Measurements from ENCODE around the gene PLEKHG5.
"Not testable (repeated sequence)": the region's sequence is repeated elsewhere in the genome, so short reads cannot be mapped to it uniquely, and the experiment has no call there.

The PLEKHG5 gene

GRCh38 chr1:6464915-6465314 lies 26.6 kb downstream of the PLEKHG5 start:
- DNase-seq (ENCODE audit: low read depth in 2 of 3, low spot score in 1 of 3): no peak

GRCh38 chr1:6464514-6464836 lies 27.0 kb downstream of the PLEKHG5 start:
- DNase-seq (ENCODE audit: low read depth in 2 of 3, low spot score in 1 of 3): peak in 2 of 3 donors; percentile 57 to 65

GRCh38 chr1:6463120-6463412 lies 28.4 kb downstream of the PLEKHG5 start:
- DNase-seq (ENCODE audit: low read depth in 2 of 3, low spot score in 1 of 3): no peak

- DNase-seq (ENCODE audit: low read depth in 2 of 3, low spot score in 1 of 3): no peak
Observed at GRCh38 chr1:6462412-6463119, 28.9 kb downstream of the PLEKHG5 start.

GRCh38 chr1:6461538-6462411 lies 29.7 kb downstream of the PLEKHG5 start:
- no peak for DNase-seq (ENCODE audit: low read depth in 2 of 3, low spot score in 1 of 3)

GRCh38 chr1:6461051-6461530 lies 30.4 kb downstream of the PLEKHG5 start:
- no peak for DNase-seq (ENCODE audit: low read depth in 2 of 3, low spot score in 1 of 3)

DNA sequence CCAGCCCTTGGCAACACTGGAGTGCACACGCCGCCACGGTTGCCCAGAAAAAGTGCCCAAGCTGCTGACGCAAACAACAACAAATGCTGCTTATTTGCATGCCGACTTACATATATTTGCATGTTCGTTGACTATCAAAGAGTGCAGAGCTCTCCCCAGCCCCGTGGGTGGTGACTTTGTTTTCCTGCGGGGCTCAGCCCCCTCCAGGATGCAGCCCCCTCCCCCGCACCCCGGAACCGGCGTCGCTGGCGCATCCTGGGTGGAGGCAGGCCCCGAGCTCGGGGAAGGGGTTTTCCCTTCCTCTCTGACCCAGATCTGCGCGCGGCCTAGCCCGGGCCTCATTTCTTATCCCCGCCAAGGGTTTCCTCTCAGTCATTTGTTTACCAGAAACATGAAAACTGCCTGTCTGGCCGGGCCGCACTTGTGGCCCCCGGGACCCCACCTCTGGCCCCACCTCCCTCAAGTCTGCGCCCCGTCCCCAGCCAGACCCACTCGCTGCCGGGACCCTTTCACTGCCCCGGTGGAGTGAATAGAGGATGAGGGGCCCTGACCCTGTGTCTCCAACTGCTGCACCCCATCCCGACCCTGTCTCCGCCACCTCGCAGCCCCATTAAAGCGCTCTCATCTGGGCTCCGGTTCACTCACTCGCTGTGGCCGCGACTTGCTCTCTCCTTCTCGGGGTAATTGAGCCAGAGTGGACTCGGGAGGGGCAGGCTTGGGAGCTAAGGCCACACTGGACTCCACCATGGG lies 31.0 kb downstream of the PLEKHG5 start:
- peak; percentile 66 to 80 (median 71) for DNase-seq (ENCODE audit: low read depth in 2 of 3, low spot score in 1 of 3)

DNA sequence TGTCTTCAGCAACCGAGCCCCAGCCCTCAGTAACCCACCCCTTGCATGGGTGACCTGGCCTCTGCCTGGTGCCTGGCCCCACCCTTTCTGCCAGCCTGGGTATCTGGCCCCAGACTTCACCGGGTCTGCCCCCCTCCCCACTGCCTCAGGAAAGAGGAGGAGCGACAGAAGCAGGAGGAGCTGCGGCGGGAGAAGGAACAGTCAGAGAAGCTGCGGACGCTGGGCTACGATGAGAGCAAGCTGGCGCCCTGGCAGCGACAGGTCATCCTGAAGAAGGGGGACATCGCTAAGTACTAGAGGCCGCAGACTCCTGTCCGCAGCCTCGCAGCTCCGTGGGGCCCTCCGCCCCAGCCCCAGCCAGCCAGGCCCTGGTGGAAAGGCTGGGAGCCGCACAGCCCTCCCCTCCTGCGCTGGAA lies 31.6 kb downstream of the PLEKHG5 start:
- no peak for DNase-seq (ENCODE audit: low read depth in 2 of 3, low spot score in 1 of 3)

GRCh38 chr1:6456800-6457466 lies 34.5 kb downstream of the PLEKHG5 start:
- DNase-seq (ENCODE audit: low read depth in 2 of 3, low spot score in 1 of 3): no peak

DNA sequence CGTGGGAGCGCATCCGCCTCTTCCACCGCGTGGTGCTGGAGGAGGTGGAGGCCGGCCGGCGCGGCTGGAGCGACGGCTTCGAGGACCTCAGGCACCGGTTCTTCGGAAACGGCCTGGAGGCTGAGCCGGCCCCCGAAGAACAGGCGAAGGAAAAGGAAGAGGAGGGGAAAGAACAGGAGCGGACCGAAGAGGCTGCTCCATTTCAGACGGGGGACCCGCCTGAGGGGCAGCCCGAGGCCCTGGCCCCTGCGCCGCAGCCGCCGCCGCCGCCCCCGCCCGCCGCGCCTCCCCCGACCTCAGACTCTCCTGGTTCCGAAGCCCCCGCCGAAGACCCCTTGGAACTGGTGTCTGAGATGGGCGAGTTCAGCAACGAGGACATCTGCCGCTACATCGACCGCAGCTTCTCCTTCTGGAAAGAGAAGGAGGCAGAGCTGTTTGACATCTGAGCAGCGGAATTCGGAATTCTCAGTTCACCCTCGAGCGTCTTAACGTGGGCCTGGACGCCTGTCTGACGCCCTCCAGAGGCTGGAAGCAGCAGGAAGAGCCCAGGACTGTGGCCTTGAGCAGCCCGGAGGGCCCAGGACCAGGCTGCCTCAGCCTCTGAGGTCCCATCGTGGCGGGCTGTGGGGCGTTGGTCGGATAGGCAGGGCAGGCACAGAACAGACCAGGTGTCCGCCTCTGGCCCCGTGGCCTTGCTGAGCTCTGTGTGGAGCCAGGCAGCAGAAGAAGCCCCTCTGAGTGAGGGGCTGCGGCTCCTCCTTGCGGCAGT lies 35.5 kb downstream of the PLEKHG5 start:
- not testable (repeated sequence) for DNase-seq (ENCODE audit: low read depth in 2 of 3, low spot score in 1 of 3)

DNA sequence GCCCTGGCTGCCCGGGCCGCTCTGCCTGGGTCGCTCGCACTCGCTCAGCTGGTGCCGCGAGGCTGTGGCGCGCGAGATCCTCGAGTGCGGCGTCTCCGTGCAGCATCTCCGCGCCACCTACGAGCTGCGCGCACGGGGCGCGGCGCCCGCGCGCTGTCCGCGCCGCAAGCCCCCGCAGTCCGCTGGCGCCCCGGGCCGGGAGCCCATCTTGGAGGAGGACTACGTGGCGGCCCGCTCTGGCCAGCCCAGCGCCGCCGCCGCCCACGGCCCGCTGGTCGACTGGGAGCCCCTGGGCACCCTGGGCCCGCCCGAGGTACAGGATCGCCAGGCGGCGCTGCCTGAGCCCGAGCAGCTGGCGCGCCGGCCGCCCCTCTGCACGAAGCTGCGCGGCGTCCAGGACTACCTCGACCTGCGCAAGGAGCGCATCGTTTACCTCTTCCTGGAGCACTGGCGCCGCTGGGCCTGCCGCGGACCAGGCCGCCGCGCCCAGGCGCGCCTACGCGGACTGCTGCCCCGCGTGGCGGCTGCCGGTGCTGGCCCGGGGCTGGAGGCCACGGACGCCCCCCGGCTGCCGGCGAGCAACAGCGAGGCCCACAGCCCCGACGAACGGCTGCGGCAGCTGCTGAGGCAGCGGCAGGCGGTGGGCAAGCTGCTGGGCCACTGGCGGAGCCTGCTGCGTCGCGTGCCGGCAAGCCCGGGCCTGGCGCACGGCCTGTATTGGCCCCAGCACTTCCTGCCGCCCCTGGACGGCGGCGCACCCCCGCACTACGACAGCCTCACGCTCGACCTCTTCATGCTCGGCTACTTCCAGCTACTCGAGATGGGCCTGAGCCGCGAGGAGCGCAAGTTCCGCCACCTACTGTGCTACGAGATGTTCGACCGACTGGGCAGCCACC lies 36.4 kb downstream of the PLEKHG5 start:
- DNase-seq (ENCODE audit: low read depth in 2 of 3, low spot score in 1 of 3): no peak

DNA sequence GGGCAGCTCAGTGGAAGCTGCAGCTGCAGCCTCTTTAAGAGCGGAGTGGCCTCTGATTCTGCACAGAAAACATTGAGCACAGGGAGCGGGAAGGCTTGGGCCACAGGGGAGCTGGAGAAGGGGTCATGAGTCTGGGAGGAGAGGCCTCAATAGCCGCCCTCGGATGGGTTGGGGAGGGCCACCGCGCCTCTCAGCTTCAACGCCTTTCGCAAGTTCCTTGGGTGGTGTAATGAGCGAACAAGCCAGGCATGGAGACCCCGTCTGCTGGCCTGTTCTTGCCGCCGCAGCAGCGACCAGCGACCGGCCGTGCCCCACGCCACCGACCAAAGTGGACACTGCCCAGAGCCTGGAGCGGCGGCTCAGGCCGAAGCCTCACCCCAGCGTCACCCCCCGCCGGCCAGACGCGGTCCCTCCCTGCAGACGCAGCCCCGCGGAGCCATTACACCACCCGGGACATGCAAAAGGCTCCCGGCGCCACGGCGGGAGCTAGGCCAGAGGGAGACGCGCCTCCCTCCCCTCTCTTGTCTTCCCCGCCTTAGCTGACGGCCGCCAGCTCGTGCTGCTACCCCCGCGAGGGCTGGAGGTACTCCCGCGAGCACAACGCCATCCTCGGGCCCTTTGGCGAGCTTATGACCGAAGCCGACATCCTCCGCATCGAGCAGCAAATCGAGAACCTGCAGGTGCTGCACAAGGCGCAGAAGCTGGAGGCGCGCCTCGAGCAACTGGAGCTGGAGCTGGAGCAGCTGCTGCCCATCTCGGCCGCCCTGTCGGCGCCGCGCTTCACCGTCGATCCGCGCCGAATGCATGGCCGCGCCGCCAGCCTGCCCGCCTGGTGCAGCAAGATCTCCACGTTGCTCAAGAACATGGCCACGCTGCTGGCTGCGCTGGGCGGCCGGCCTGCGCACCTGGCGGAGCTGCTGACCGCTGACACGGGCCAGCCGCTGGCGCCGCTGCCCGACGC lies 37.3 kb downstream of the PLEKHG5 start:
- not testable (repeated sequence) for DNase-seq (ENCODE audit: low read depth in 2 of 3, low spot score in 1 of 3)

GRCh38 chr1:6450943-6451373 lies 40.5 kb downstream of the PLEKHG5 start:
- DNase-seq (ENCODE audit: low read depth in 2 of 3, low spot score in 1 of 3): no peak

DNA sequence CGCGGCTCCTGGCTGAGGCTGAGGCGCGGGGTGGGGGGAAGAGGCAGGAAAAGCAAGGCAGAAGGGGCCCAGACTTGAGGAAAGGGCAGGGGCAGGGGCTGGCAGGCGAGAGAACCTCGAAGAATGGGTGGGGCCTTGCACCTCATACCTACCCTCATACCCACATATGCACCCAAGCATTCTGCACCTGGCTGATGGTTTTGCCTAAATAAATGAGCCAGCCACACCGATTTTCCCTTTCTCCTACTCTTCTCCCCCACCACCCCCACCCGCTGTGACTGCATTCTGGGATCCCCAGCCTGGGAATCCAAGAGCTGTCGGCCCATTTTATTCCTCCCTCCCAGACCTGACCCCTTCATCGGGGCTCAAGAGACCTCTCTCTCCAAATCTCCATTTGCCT lies 41.0 kb downstream of the PLEKHG5 start:
- not testable (repeated sequence) for DNase-seq (ENCODE audit: low read depth in 2 of 3, low spot score in 1 of 3)

GRCh38 chr1:6450005-6450450 lies 41.4 kb downstream of the PLEKHG5 start:
- no peak for DNase-seq (ENCODE audit: low read depth in 2 of 3, low spot score in 1 of 3)

DNA sequence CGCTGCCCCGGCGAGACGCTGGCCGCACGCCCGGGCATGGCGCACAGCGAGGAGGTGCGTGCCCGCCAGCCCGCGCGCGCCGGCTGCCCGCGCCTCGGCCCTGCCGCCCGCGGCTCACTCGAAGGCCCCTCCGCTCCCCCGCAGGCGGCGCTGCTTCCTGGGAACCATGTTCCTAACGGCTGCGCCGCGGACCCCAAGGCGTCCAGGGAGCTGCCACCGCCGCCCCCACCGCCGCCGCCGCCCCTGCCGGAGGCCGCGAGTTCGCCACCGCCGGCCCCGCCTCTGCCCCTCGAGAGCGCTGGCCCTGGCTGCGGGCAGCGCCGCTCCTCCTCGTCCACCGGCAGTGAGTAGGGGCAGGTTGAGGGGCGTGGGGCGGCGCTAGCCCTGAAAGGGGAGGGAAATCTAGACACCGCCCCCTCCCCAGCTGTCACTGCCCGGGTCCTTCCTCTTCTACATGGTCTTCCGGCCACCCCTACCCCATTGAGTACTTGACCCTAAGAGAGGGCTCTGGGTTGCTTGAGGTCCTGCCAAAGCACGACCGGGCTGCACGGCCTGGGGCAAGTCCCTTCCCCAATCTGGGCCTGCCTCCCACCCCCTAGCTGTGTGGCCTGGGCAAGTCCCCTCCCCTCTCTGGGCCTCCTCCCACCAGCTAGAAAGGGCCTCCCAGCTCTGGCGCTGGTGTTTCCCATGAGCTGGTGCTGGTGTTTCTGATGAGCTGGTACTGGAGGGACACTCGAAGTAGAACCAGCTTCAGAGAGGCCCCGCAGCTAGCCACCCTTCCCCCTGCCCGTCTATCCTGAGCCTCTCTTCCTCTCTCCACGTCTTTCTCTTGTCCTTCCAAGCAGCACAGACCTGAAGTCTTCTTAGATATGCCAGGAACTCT lies 42.5 kb downstream of the PLEKHG5 start:
- no peak for DNase-seq (ENCODE audit: low read depth in 2 of 3, low spot score in 1 of 3)
